Thoracic aorta (tissue), 2 donors: ENCODE results near the gene CELF2. TPM values are rescaled to one million over a fixed set of nuclear protein-coding genes. Genes with fewer than 3 reads are reported as not detected.

ENCODE experiments used
- ATAC-seq: fragments of 150-250 bp; one replicate; pipeline ENCODE4 v1.8.0; 2017; ENCODE audit warnings: low read depth; ENCODE audit not compliant: insufficient number of reproducible peaks, low FRiP score
- DNase-seq: peaks from one replicate; pipeline ENCODE4 v3.0.0-alpha.2; 2020; ENCODE audit warnings: low spot score
- H3K27ac ChIP-seq, 2 donors: fragments of 200-600 bp; sonication (generic); 1 replicate in 1 of 2; 2 replicates in 1 of 2; pipeline ENCODE4 v1.5.1; 2016; ENCODE audit warnings: mild to moderate bottlenecking in 2 of 2, moderate library complexity in 2 of 2
- H3K27me3 ChIP-seq: fragments of 200-600 bp; sonication (generic); replicated peaks from 2 replicates; pipeline ENCODE4 v1.6.0; 2016; ENCODE audit warnings: mild to moderate bottlenecking; ENCODE audit not compliant: insufficient read depth
- H3K36me3 ChIP-seq: fragments of 200-600 bp; sonication (generic); one replicate; pipeline ENCODE4 v1.5.1; 2016
- H3K4me1 ChIP-seq, 2 donors: fragments of 200-600 bp; sonication (generic); 1 replicate in 1 of 2; 2 replicates in 1 of 2; pipeline versions ENCODE4 v1.5.1 to v1.6.0; 2016; ENCODE audit warnings: low read depth in 2 of 2, mild to moderate bottlenecking in 1 of 2; ENCODE audit not compliant: control insufficient read depth in 1 of 2
- H3K4me3 ChIP-seq: fragments of 200-600 bp; sonication (generic); 2 replicates; pipeline ENCODE4 v1.5.1; 2016; ENCODE audit warnings: mild to moderate bottlenecking
- H3K9me3 ChIP-seq: fragments of 200-600 bp; sonication (generic); 2 replicates; pipeline ENCODE4 v1.5.1; 2016
- total RNA-seq, 2 donors: library from RNA; depleted of rRNA; stranded (reverse); fragments of >200 nt; gene quantifications; one replicate each; pipeline versions ENCODE4 v1.1.0 to v1.2.3, GENCODE V29; 2016
- TF ChIP-seq, protein P1 (sequence below): fragments of 200-600 bp; sonication (generic); IDR thresholded peaks from one replicate; pipeline ENCODE4 v1.5.1; 2019; ENCODE audit warnings: antibody characterized with exemption

CELF2 gene
- total RNA-seq, 2 donors from 2014 or later = 69.0 to 73.5 TPM

GRCh38 chr10:11189582-11190376 lies 172.1 kb downstream of the CELF2 start:
- Histone ChIP-seq H3K27me3 (no peaks in the 10 kb centered on the region), H3K27ac (no peak overlapping the region), H3K36me3 (no peaks in the 10 kb centered on the region), H3K9me3 (no peaks in the 10 kb centered on the region), H3K4me3 (no peak overlapping the region), H3K4me1 (peaks cover 8 to 10% of the 10 kb centered on the region in 2 donors)
- DNase-seq = no peak
- ATAC-seq = no peak
- TF ChIP-seq, protein P1, sequence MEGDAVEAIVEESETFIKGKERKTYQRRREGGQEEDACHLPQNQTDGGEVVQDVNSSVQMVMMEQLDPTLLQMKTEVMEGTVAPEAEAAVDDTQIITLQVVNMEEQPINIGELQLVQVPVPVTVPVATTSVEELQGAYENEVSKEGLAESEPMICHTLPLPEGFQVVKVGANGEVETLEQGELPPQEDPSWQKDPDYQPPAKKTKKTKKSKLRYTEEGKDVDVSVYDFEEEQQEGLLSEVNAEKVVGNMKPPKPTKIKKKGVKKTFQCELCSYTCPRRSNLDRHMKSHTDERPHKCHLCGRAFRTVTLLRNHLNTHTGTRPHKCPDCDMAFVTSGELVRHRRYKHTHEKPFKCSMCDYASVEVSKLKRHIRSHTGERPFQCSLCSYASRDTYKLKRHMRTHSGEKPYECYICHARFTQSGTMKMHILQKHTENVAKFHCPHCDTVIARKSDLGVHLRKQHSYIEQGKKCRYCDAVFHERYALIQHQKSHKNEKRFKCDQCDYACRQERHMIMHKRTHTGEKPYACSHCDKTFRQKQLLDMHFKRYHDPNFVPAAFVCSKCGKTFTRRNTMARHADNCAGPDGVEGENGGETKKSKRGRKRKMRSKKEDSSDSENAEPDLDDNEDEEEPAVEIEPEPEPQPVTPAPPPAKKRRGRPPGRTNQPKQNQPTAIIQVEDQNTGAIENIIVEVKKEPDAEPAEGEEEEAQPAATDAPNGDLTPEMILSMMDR = no peak

DNA sequence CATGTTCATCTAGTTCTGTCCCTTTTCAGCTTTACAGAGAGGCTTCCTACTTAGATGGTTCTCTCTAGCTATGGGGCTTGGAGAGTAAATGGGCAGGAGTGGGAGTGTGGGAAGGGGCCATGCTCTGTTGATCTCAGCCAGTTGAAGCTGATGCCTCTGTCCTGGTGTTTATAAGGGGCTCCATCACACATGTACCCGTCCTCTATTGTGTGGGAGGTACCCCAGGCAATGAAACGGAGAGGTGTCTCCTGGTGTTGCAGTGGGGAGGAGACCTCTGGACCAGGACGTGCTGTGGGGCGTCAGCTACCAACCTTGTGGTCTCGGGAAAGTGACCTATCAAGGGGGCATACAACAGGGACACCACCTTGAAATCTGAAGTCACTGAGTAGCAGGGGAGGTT lies 173.5 kb downstream of the CELF2 start:
- Histone ChIP-seq H3K4me3 (no peak overlapping the region), H3K27me3 (no peaks in the 10 kb centered on the region), H3K4me1 (peaks cover 8 to 10% of the 10 kb centered on the region in 2 donors), H3K27ac (no peak overlapping the region), H3K36me3 (no peaks in the 10 kb centered on the region), H3K9me3 (no peaks in the 10 kb centered on the region)
- ATAC-seq (no peak), DNase-seq (no peak)
- TF ChIP-seq, protein P1 = no peak

DNA sequence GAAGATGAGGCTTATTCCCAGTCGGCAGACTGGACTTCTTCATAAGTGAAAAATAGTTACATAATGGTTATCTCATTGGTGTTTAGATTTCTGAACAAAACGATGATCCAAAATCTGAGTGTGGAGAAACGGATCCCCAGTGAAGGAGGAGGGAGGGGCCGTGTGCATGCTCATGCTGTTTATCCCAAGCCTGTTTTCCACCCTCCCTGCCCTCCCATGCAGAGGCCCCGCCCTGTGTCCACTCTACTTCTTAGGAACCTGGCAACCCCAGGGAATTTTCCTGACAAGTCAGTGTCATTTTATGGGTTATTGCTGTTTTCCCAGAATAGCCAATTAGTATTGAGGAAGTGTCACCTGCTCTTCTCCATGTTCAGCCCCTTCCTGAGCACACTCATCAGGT lies 174.0 kb downstream of the CELF2 start:
- H3K27ac ChIP-seq = no peak overlapping the region
- H3K27me3 ChIP-seq = no peaks in the 10 kb centered on the region
- peaks cover 8 to 10% of the 10 kb centered on the region in 2 donors for H3K4me1 ChIP-seq
- DNase-seq (no peak), ATAC-seq (no peak)
- H3K36me3 ChIP-seq = no peaks in the 10 kb centered on the region
- H3K9me3 ChIP-seq = no peaks in the 10 kb centered on the region
- no peak overlapping the region for H3K4me3 ChIP-seq
- TF ChIP-seq, protein P1 = no peak

- Histone ChIP-seq H3K36me3 (no peaks in the 10 kb centered on the region), H3K27me3 (no peaks in the 10 kb centered on the region), H3K4me3 (no peak overlapping the region), H3K4me1 (peaks cover 8 to 10% of the 10 kb centered on the region in 2 donors), H3K9me3 (no peaks in the 10 kb centered on the region), H3K27ac (no peak overlapping the region)
- DNase-seq = no peak
- no peak for ATAC-seq
- TF ChIP-seq, protein P1 = no peak
Measured at GRCh38 chr10:11192304-11193000, 174.8 kb downstream of the CELF2 start.

DNA sequence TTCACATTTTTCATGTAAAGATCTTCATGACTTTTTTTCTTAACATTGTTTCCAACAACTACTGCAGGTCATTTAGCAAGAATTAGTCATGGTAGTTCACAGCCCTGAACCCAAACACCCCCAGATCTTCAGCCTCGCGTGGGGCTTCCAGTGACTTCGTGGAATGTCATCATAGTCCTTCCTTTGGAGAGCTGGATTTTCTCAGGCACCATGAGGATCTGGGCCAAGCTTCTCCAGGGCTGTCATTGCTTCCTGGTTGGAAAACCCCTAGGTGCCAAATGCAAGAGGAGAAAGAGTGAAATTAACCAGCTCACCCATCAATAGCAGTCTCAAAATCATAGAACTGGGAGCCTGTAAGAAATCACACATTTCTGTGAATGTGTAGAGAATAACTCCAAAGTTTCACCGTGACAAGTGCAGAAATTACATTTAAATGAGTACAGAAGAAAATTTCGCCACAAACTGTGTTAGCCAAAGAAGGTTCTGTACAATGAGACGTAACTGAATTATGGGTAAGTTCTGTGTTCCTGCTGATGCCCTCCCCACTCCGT lies 175.4 kb downstream of the CELF2 start:
- DNase-seq (no peak), ATAC-seq (no peak)
- Histone ChIP-seq H3K9me3 (no peaks in the 10 kb centered on the region), H3K27ac (no peak overlapping the region), H3K36me3 (no peaks in the 10 kb centered on the region), H3K4me1 (peaks cover 8 to 10% of the 10 kb centered on the region in 2 donors), H3K27me3 (no peaks in the 10 kb centered on the region), H3K4me3 (no peak overlapping the region)
- TF ChIP-seq, protein P1 = no peak
